SK-N-SH treated with all-trans-retinoic acid at 6 μM for 48 hours (cell line): ENCODE measurements around the gene PRTFDC1.

ENCODE experiments used
- ARNTL ChIP-seq: fragments of 450-650 bp; formaldehyde crosslinking; IDR thresholded peaks from 2 replicates; pipeline ENCODE4 v1.5.0; 2020; ENCODE audit warnings: low read depth, mild to moderate bottlenecking, moderate library complexity, borderline replicate concordance
- GLIS3 ChIP-seq: fragments of 250-450 bp; sonication (Bioruptor Pico); IDR thresholded peaks from 2 replicates; pipeline ENCODE4 v1.5.0; 2020; ENCODE audit warnings: mild to moderate bottlenecking, moderate library complexity
- ZFP3 ChIP-seq: fragments of 250-450 bp; sonication (Bioruptor Pico); IDR thresholded peaks from 2 replicates; pipeline ENCODE4 v1.5.0; 2020; ENCODE audit warnings: mild to moderate bottlenecking, moderate library complexity

DNA sequence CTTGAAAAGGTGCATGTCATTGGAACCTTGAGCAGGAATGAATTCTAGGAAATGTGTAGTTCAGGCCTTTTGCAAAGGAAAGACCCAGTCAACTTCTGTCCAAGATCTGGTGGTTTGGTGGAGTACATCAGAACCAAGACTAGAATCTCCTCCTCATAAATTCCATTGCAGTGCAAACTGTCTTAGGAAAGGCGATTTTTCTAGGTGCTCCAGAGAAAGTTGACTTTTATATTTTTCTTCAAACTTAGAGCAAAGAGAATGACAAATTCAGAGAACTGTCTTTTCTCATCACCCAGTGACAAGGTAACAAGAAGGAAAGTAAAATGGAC is 50.0 kb downstream of the PRTFDC1 start:
- TF ChIP-seq ARNTL (CRISPR knock-in tag) (no peak), GLIS3 (CRISPR knock-in tag) (no peak), ZFP3 (CRISPR knock-in tag) (no peak)
